Common myeloid progenitor, CD34-positive (primary cell): ENCODE data around the gene VDR.

ENCODE experiments used
- CTCF ChIA-PET: fragments of 350-600 bp; sonication (Branson Sonifier 250); formaldehyde crosslinking; loops from one replicate; lab custom pipeline; 2021; ENCODE audit warnings: antibody characterized with exemption; lab: Charles Lee
- POLR2A ChIA-PET: fragments of 350-600 bp; sonication (Branson Sonifier 250); formaldehyde crosslinking; loops from one replicate; lab custom pipeline; 2021; ENCODE audit warnings: antibody characterized with exemption; lab: Charles Lee
- DNase-seq, 3 donors: peaks; one replicate each; pipeline versions ENCODE4 v3.0.0 to v3.0.0-alpha.2; 2013
- H3K27ac ChIP-seq, 2 experiments: 1 replicate in 1 of 2; 2 replicates in 1 of 2; pipeline ENCODE4 v1.7.0; 2013; ENCODE audit warnings: inconsistent platforms in 2 of 2, low read length in 2 of 2, mild to moderate bottlenecking in 2 of 2, low read depth in 1 of 2, moderate library complexity in 1 of 2; ENCODE audit not compliant: severe bottlenecking in 2 of 2, insufficient read depth in 1 of 2, poor library complexity in 1 of 2
- H3K27me3 ChIP-seq, 5 experiments: replicated peaks in 2 of 5; 1 replicate in 3 of 5; 2 replicates in 2 of 5; pipeline versions ENCODE4 v1.6.1 to v1.7.0; 2013; ENCODE audit warnings: low read length in 4 of 5, mild to moderate bottlenecking in 2 of 5, moderate library complexity in 2 of 5, inconsistent platforms in 1 of 5; ENCODE audit not compliant: insufficient read depth in 5 of 5, control insufficient read depth in 4 of 5
- H3K36me3 ChIP-seq, 4 experiments: 1 replicate in 2 of 4; 2 replicates in 2 of 4; pipeline versions ENCODE4 v1.6.1 to v1.7.0; 2013; ENCODE audit warnings: low read length in 3 of 4, control low read depth in 1 of 4, mild to moderate bottlenecking in 1 of 4; ENCODE audit not compliant: control insufficient read depth in 4 of 4, insufficient read depth in 4 of 4
- H3K4me1 ChIP-seq, 4 experiments: 1 replicate in 3 of 4; 2 replicates in 1 of 4; pipeline versions ENCODE4 v1.6.1 to v1.7.1; 2013; ENCODE audit warnings: low read length in 3 of 4, mild to moderate bottlenecking in 3 of 4, control low read depth in 1 of 4, inconsistent platforms in 1 of 4, moderate library complexity in 1 of 4; ENCODE audit not compliant: control insufficient read depth in 4 of 4, insufficient read depth in 4 of 4; ENCODE audit errors: control extremely low read depth in 1 of 4
- H3K4me3 ChIP-seq, 7 experiments: 1 replicate in 4 of 7; 2 replicates in 3 of 7; pipeline versions ENCODE4 v1.5.1 to v1.7.0; 2013; ENCODE audit warnings: mild to moderate bottlenecking in 7 of 7, low read length in 6 of 7, moderate library complexity in 6 of 7, inconsistent platforms in 2 of 7, low read depth in 2 of 7, control low read depth in 1 of 7; ENCODE audit not compliant: insufficient read depth in 4 of 7, control insufficient read depth in 1 of 7; ENCODE audit errors: extremely low read depth in 1 of 7
- H3K9me3 ChIP-seq, 5 experiments: 1 replicate in 4 of 5; 2 replicates in 1 of 5; pipeline versions ENCODE4 v1.6.1 to v1.7.1; 2013; ENCODE audit warnings: low read length in 4 of 5, mild to moderate bottlenecking in 2 of 5, inconsistent platforms in 1 of 5, low read depth in 1 of 5, moderate library complexity in 1 of 5; ENCODE audit not compliant: control insufficient read depth in 4 of 5, insufficient read depth in 2 of 5; ENCODE audit errors: control extremely low read depth in 1 of 5
- WGBS: methylation state at CpG from one replicate; pipeline ENCODE4 v1.1.5; 2013; ENCODE audit not compliant: insufficient coverage; 5-methylcytosine and 5-hydroxymethylcytosine counted together

The VDR gene

DNA sequence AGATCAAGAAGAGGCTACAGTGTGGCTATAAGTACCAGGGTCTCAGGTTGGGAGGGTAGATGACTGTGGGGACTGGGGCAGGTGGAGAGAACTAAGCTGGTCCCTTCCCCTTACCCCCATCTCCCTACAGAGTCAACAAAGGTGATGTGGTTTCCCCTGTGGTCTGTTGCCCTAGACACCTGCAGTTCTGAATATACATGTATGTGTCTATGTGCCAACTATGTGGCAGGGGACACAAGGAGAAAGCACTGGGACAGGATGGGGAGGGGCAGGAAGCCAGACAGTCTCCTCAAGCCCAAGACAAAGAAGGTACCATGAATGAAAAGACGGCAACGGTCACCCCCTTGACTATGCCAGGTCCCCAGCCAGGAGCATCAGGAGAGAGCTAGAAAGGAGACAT is 80.6 kb downstream of the VDR start:
- DNase-seq: no peak
- Histone ChIP-seq H3K27me3 (no peaks in the 10 kb centered on the region), H3K4me1 (peaks cover 0 to 50% (median 36%) of the 10 kb centered on the region in 4 experiments), H3K36me3 (no peaks in the 10 kb centered on the region), H3K4me3 (no peak overlapping the region), H3K27ac (no peak overlapping the region), H3K9me3 (no peaks in the 10 kb centered on the region)
- ChIA-PET POLR2A (interaction anchor here (1.4 kb wide), 1 partner anchor 12 kb away, joined by 3 read pairs; no protein-coding TSS in a partner anchor), CTCF (interaction anchor here (0.9 to 29.7 kb wide), 4 partner anchors 10 to 26 kb away, joined by 3 to 1391 read pairs (median 28); partner anchors contain the start of gene HDAC7)
- 77% methylated on average over 2 of the region's 2 CpGs for WGBS

DNA sequence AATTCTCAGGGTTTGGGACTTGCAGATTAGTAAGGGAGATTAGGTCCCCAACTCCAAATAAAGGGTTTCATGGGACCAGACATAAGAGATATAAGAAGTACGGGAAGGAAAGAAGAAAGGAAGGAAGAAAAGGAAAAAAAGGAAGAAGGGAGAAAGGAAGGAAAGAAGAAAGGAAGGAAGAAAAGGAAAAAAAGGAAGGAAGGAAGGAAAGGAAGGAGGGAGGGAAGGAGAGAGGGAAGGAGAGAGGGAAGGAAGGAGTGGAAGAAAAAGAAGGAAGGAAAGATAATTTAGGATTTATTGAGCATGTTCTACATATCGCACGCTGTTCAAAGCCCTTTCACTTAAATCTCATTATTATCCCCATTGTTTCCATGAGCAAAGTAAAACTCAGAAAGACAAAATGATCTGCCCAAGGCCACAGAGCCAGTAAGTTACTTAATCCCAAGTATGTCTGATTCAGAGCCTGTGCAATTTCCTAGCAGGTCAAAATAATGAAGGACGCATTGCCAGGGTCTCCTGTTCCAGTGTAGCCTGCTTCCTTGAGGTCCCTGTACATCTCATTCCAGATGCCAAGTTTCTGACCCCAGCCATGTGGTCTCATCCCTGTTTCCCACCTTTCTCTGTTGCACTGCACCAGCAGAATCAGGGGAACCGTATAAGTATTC is 81.2 kb downstream of the VDR start:
- Histone ChIP-seq H3K4me1 (peaks cover 0 to 50% (median 36%) of the 10 kb centered on the region in 4 experiments), H3K27me3 (no peaks in the 10 kb centered on the region), H3K36me3 (no peaks in the 10 kb centered on the region), H3K4me3 (no peak overlapping the region), H3K9me3 (no peaks in the 10 kb centered on the region), H3K27ac (no peak overlapping the region)
- WGBS: 100% methylated on average over 1 of the region's 5 CpGs
- CTCF ChIA-PET: interaction anchor here (0.8 to 49.5 kb wide), 8 partner anchors 12 to 106 kb away, joined by 3 to 1391 read pairs (median 6); partner anchors contain the start of gene HDAC7
- POLR2A ChIA-PET: no interaction called here
- no peak for DNase-seq

DNA sequence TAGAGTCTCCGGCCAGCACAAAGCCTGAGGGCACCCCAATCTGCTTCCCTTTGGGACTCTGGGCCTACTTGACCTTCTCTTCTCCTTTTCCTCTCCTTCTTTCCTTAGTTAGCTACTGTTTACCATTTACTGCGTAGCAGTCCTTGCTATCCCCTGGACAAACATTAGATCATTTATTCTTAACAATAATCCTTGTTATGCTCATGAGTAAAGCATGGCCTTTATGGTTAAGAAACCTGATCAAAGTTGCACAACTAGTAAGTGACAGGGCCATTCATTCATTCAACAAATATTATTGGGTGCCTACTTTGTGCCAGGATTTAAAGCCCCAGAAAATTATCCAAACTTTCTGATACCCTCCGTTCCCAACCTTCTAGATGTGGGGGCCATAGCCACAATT is 81.9 kb downstream of the VDR start:
- ChIA-PET CTCF (interaction anchor here (0.7 to 49.5 kb wide), 9 partner anchors 14 to 106 kb away, joined by 3 to 1391 read pairs (median 4); partner anchors contain the start of gene SLC48A1), POLR2A (interaction anchor here (1.4 kb wide), 1 partner anchor 9 kb away, joined by 4 read pairs; no protein-coding TSS in a partner anchor)
- H3K36me3 ChIP-seq: no peaks in the 10 kb centered on the region
- peaks cover 3 to 51% (median 39%) of the 10 kb centered on the region in 4 experiments for H3K4me1 ChIP-seq
- H3K27me3 ChIP-seq: no peaks in the 10 kb centered on the region
- 86% methylated on average over 2 of the region's 3 CpGs for WGBS
- H3K9me3 ChIP-seq: no peaks in the 10 kb centered on the region
- H3K27ac ChIP-seq: no peak overlapping the region
- no peak for DNase-seq
- no peak overlapping the region for H3K4me3 ChIP-seq

DNA sequence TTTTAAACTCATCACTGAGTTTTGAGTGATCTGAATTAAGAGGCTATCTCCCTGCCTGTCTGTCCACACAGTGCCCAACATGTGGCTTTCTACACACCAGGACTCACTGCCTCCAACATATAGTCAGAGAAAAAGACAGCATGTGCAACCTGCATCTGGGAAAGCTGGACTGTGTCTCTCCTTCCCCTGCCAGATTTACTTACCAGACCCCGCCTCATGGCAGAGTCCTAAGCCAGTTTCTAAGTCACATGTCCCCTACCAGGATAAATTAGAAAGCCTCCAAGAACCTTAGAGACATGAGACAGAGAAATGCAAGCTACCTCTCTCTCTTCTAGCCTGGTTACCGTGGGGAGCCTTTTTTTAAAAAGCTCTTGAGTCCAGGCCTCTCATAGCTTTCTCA is 82.4 kb downstream of the VDR start:
- POLR2A ChIA-PET: interaction anchor here (1.4 kb wide), 1 partner anchor 8 kb away, joined by 4 read pairs; no protein-coding TSS in a partner anchor
- Histone ChIP-seq H3K4me3 (no peak overlapping the region), H3K27me3 (no peaks in the 10 kb centered on the region), H3K27ac (no peak overlapping the region), H3K4me1 (peaks cover 7 to 56% (median 44%) of the 10 kb centered on the region in 4 experiments), H3K9me3 (no peaks in the 10 kb centered on the region), H3K36me3 (peaks cover 0 to 2% (median 0%) of the 10 kb centered on the region in 4 experiments)
- DNase-seq: no peak
- CTCF ChIA-PET: interaction anchor here (0.7 to 49.5 kb wide), 10 partner anchors 9 to 105 kb away, joined by 3 to 1391 read pairs (median 4); partner anchors contain the start of gene SLC48A1
- 86% methylated on average over 2 of the region's 2 CpGs for WGBS

DNA sequence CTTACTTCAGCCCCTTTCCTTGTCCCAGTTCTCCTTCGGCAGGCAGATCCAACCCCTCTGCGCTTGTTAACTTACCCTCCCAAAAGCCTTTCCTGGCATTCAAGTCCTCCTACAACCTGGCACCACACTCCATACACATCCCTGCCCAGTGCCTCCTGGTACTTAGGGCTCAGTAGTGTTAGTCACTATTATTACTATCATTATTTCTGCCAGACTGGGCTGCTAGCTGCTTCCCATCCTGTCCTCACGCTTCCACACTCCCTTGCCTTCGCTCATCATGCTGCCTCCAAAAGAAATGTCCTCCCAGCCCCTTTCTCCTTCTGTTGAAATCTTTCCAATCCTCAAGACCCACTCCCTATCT is 83.5 kb downstream of the VDR start:
- ChIA-PET CTCF (interaction anchor here (0.9 to 49.5 kb wide), 5 partner anchors 12 to 104 kb away, joined by 3 to 1391 read pairs (median 7); no protein-coding TSS in a partner anchor), POLR2A (interaction anchor here (1.1 kb wide), 1 partner anchor 8 kb away, joined by 3 read pairs; no protein-coding TSS in a partner anchor)
- no peak for DNase-seq
- WGBS: 100% methylated on average over 2 of the region's 4 CpGs
- Histone ChIP-seq H3K27me3 (no peaks in the 10 kb centered on the region), H3K27ac (no peak overlapping the region), H3K4me1 (peaks cover 7 to 66% (median 54%) of the 10 kb centered on the region in 4 experiments), H3K9me3 (no peaks in the 10 kb centered on the region), H3K36me3 (peaks cover 0 to 2% (median 0%) of the 10 kb centered on the region in 4 experiments), H3K4me3 (peak overlapping the region in 1 of 7 experiments; percentile 94)

DNA sequence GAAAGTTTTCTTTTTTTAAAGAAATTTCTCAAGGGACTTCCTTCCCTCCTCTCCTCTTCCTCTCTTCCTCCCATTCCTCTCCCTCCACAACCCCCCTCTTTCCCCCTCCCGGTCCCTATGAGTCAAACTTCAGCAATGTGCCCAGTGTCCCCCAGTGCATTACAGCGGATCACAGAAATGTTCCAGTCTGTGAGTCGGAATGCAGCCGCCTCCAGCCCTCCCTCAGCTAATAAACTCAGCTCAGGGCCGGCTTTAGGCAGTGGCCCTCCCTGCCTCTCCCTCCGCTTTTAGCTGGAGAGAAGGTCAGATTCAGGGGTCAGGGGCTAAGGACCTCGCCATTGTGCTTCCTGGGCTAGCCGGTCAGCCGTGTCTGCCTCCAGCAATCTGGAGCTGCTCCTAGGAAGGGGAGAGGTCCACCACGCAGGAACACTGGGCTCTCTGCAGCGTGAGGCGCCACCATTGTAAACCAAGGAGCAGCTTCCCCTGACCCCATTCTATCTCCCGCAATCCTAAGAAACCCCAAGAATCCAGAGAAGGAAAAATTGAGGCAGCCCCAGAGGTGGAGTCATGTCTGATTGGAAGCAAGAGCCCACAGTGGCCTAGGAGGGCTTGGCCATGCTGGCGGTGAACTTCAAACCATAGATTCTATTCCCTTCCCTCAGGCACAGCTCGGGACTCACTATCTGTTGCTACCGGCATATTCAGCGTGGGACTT is 84.0 kb downstream of the VDR start:
- peaks cover 0 to 2% (median 0%) of the 10 kb centered on the region in 4 experiments for H3K36me3 ChIP-seq
- 71% methylated on average over 17 of the region's 17 CpGs for WGBS
- CTCF ChIA-PET: interaction anchor here (0.9 to 49.5 kb wide), 4 partner anchors 13 to 104 kb away, joined by 3 to 1391 read pairs (median 7); no protein-coding TSS in a partner anchor
- H3K9me3 ChIP-seq: no peaks in the 10 kb centered on the region
- DNase-seq: no peak
- peak overlapping the region in 6 of 7 experiments; percentile 56 to 94 (median 80) for H3K4me3 ChIP-seq
- H3K27me3 ChIP-seq: no peaks in the 10 kb centered on the region
- peak overlapping the region in 1 of 2 experiments; percentile 73 for H3K27ac ChIP-seq
- peaks cover 7 to 72% (median 59%) of the 10 kb centered on the region in 4 experiments for H3K4me1 ChIP-seq
- POLR2A ChIA-PET: interaction anchor here (1.1 to 1.7 kb wide), 4 partner anchors 8 to 19 kb away, joined by 3 to 9 read pairs (median 5); no protein-coding TSS in a partner anchor
